ENCODE measurements around the gene SPATS2. TPM values are rescaled to one million over a fixed set of nuclear protein-coding genes. Genes with fewer than 3 reads are reported as not detected.

Gene SPATS2
- total and polyA plus RNA-seq, 11 donors: 3.0 to 9.1 (median 5.7) TPM

DNA sequence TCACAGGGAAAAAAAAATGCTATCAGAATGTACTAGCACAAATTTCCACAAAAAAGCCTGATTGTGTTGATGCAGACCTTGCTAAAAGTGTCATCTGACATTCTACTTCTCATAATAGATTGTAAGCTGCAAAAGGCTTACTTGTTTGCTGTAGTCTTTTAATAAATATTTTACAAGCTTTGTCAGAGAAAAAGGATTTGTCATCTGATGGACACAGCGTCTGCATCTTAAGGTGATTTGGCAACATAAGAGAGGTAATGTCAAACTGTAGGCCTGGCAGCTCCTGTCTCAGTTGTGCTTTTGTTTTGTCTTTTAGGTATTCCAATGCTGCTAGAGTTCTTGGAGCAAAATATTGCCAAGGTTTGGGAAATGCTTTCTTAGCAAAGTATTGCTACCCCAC, 145.3 kb downstream of the SPATS2 start:
- 79 to 96% (median 90%) methylated on average over 1 of the region's 1 CpG for WGBS, 4 donors
- no peak for DNase-seq
- Histone ChIP-seq H3K27me3 (no peaks in the 10 kb centered on the region), H3K27ac (no peak overlapping the region), H3K36me3 (peaks cover 0 to 14% (median under 1%) of the 10 kb centered on the region in 9 donors), H3K9me3 (no peaks in the 10 kb centered on the region), H3K4me1 (peaks cover 0 to 3% (median 0%) of the 10 kb centered on the region in 12 donors), H3K4me3 (no peak overlapping the region)
- intact Hi-C loops (cut with DNase I): loop anchor here in 4 of 10 donors (2.0 to 10.0 kb wide), 4 partner anchors 152 to 228 kb away; no protein-coding TSS in a partner anchor
- TF ChIP-seq, protein P1, sequence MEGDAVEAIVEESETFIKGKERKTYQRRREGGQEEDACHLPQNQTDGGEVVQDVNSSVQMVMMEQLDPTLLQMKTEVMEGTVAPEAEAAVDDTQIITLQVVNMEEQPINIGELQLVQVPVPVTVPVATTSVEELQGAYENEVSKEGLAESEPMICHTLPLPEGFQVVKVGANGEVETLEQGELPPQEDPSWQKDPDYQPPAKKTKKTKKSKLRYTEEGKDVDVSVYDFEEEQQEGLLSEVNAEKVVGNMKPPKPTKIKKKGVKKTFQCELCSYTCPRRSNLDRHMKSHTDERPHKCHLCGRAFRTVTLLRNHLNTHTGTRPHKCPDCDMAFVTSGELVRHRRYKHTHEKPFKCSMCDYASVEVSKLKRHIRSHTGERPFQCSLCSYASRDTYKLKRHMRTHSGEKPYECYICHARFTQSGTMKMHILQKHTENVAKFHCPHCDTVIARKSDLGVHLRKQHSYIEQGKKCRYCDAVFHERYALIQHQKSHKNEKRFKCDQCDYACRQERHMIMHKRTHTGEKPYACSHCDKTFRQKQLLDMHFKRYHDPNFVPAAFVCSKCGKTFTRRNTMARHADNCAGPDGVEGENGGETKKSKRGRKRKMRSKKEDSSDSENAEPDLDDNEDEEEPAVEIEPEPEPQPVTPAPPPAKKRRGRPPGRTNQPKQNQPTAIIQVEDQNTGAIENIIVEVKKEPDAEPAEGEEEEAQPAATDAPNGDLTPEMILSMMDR (IDR thresholded peaks at IDR 0.05): no peak
- TF ChIP-seq POLR2A (IDR thresholded peaks at IDR 0.05): no peak
- ATAC-seq: no peak

DNA sequence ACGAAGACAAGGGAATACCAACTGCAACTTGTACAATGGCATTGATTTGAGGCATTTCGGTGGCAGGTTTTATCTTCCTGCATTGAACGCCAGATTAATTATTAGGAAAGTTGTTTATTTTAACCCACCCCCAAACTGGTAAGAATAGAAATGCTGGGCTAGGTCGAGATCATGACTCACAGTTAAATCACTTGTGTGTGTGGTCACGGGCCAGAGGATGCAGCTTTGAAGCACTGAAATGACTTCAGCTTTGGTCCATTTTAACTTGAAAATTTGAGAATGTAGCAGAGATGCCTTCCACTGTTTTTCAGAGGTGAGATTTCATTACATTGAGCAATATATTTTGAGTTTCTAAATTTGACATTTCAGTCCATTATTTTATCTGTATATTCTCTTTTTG, 148.0 kb downstream of the SPATS2 start:
- TF ChIP-seq, protein P1 (IDR thresholded peaks at IDR 0.05): no peak
- no peak for TF ChIP-seq POLR2A (IDR thresholded peaks at IDR 0.05)
- Histone ChIP-seq H3K4me3 (no peak overlapping the region), H3K4me1 (peaks cover 0 to 3% (median 0%) of the 10 kb centered on the region in 12 donors), H3K27ac (no peak overlapping the region), H3K27me3 (no peaks in the 10 kb centered on the region), H3K9me3 (no peaks in the 10 kb centered on the region), H3K36me3 (peaks cover 0 to 27% (median 8%) of the 10 kb centered on the region in 9 donors)
- no peak for DNase-seq
- 85 to 91% (median 88%) methylated on average over 5 of the region's 5 CpGs for WGBS, 4 donors
- intact Hi-C loops (cut with DNase I): loop anchor here in 5 of 10 donors (2.0 to 10.0 kb wide), 2 partner anchors 156 to 230 kb away; no protein-coding TSS in a partner anchor
- no peak for ATAC-seq

DNA sequence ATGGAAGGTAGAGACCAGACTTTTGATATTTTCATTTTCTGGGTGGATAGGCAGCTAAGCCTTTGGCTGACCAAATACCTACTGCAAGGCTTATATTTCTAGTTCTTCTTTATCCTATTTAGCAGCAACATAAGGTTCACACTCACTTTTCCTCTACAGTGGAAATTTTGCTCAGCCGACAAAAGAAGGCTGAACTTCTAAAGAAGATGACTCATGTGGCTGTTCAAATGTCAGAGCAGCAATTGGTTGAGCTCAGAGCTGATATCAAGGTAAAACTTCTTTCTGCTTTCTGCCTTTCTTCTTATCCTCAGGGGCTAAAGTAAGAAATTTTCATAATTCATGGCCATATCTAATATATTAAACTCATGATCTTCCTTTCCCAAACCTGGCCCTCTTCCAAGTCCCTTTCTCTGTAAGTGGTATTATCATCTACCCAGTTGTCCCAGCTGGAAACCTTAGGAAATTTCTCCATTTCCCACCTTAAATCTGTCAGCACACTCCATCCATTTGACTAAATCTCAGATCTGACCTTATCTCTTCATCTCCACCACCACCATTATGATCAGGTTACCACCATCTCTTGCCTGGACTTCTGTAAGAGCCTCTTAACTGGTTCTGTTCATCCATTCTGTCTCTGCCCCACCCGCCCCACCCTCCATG, 151.8 kb downstream of the SPATS2 start:
- no peaks in the 10 kb centered on the region for H3K9me3 ChIP-seq
- DNase-seq (no peak), ATAC-seq (no peak)
- H3K4me1 ChIP-seq: no peaks in the 10 kb centered on the region
- H3K36me3 ChIP-seq: peaks cover 0 to 55% (median 26%) of the 10 kb centered on the region in 9 donors
- H3K4me3 ChIP-seq: no peak overlapping the region
- TF ChIP-seq, protein P1 (IDR thresholded peaks at IDR 0.05): no peak
- no peak for TF ChIP-seq POLR2A (IDR thresholded peaks at IDR 0.05)
- intact Hi-C loops (cut with DNase I): loop anchor here in 1 of 10 donors (10.0 kb wide), 1 partner anchor 234 kb away; no protein-coding TSS in a partner anchor
- WGBS, 4 donors: 85 to 88% (median 87%) methylated on average over 2 of the region's 2 CpGs
- H3K27ac ChIP-seq: no peak overlapping the region
- no peaks in the 10 kb centered on the region for H3K27me3 ChIP-seq

DNA sequence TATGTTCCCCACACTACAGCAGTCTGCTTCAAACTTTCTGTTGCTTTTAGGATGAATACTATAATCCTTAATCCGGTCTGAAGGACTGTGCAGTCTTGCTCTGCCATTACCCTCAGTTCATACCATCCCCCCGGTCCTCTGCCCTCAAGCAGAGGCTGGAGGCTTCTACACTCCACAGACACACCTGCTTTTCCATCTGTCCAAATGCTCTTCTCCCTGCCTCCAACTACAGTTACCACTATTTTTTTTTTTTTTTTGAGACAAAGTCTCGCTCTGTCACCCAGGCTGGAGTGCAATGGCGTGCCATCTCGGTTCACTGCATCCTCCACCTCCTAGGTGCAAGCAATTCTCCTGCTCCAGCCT, 152.3 kb downstream of the SPATS2 start:
- Histone ChIP-seq H3K4me1 (peaks cover 0 to 5% (median 0%) of the 10 kb centered on the region in 12 donors), H3K27ac (no peak overlapping the region), H3K36me3 (peaks cover 0 to 58% (median 31%) of the 10 kb centered on the region in 9 donors), H3K27me3 (no peaks in the 10 kb centered on the region), H3K9me3 (no peaks in the 10 kb centered on the region), H3K4me3 (no peak overlapping the region)
- TF ChIP-seq POLR2A (IDR thresholded peaks at IDR 0.05): no peak
- TF ChIP-seq, protein P1 (IDR thresholded peaks at IDR 0.05): no peak
- 93 to 99% (median 97%) methylated on average over 5 of the region's 5 CpGs for WGBS, 4 donors
- DNase-seq (no peak), ATAC-seq (no peak)
- intact Hi-C loops (cut with DNase I): loop anchor here in 1 of 10 donors (10.0 kb wide), 1 partner anchor 235 kb away; no protein-coding TSS in a partner anchor

Measured in heart left ventricle (tissue), 16 donors.